ENCODE data around the gene MCM3AP. TPM values are rescaled to one million over a fixed set of nuclear protein-coding genes. Genes with fewer than 3 reads are reported as not detected.

Gene MCM3AP
- total and polyA plus RNA-seq, 8 donors, result 77.4 to 106 (median 94.9) TPM

- peaks cover 0 to 99% of the 10 kb centered on the region in 2 donors for H3K36me3 ChIP-seq
- no peaks in the 10 kb centered on the region for H3K9me3 ChIP-seq
- no peak for ATAC-seq
- intact Hi-C loops (cut with DNase I), result no loop called here
- H3K27ac ChIP-seq, result no peak overlapping the region
- H3K4me1 ChIP-seq, result no peaks in the 10 kb centered on the region
- TF ChIP-seq CTCF (IDR thresholded peaks at IDR 0.05), result no peak
- DNase-seq, result peak in 1 of 4 donors; percentile 68
- no peak overlapping the region for H3K4me3 ChIP-seq
- H3K27me3 ChIP-seq, result no peaks in the 10 kb centered on the region
Measured at GRCh38 chr21:46207920-46208591, 77.4 kb downstream of the MCM3AP start.

DNA sequence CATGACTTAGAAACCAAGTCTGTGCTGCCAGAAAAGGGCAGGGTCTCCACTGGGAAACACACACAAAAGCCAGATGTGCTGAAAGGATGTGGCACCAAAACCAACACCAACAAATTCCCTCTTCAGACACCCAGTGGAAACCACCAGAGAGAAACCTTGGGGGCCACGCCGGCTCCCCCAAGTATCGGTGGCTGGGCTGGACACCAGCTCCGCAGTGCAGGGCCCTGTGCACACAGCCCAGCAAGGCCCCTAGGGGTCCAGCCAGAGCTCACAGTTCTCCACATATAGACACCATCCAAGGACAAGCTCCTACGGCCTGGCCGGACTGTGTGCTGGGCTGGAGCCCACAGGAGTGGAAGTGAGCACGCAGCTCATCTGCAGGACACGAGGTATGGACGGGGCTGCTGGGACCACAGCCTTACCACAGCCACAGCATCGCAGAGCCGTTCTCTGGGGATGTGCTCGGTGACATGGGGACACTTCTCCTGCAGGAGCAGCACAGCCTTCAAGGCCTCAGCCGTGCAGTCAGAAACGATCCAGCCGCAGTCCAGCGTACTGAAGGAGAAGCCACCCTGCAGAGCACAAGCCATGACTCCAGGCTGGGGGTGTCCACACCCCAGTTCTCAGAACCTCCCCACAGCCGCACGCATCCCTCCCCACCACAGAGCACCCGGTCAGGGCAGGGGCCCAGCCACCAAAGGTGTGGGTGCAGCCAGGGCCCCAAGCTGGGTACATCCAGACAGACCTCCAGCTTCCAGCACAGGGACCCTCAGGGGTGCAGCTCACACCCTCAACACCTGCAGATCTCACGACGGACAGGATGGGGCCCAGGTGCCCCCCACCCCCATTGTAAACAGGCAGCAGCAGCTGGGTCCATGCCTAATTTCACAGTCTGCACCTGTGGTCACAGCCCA lies 78.1 kb downstream of the MCM3AP start:
- no peak overlapping the region for H3K4me3 ChIP-seq
- no peaks in the 10 kb centered on the region for H3K4me1 ChIP-seq
- intact Hi-C loops (cut with DNase I), result no loop called here
- H3K36me3 ChIP-seq, result peaks cover 0 to 99% of the 10 kb centered on the region in 2 donors
- ATAC-seq (no peak), DNase-seq (peak in 1 of 4 donors; percentile 71)
- H3K27ac ChIP-seq, result no peak overlapping the region
- H3K27me3 ChIP-seq, result no peaks in the 10 kb centered on the region
- no peaks in the 10 kb centered on the region for H3K9me3 ChIP-seq
- no peak for TF ChIP-seq CTCF (IDR thresholded peaks at IDR 0.05)

GRCh38 chr21:46206163-46207005 lies 79.0 kb downstream of the MCM3AP start:
- H3K4me3 ChIP-seq, result no peak overlapping the region
- H3K9me3 ChIP-seq, result no peaks in the 10 kb centered on the region
- no peak for ATAC-seq
- no peak for TF ChIP-seq CTCF (IDR thresholded peaks at IDR 0.05)
- peaks cover 0 to 91% of the 10 kb centered on the region in 2 donors for H3K36me3 ChIP-seq
- H3K4me1 ChIP-seq, result no peaks in the 10 kb centered on the region
- no peak for DNase-seq
- no peaks in the 10 kb centered on the region for H3K27me3 ChIP-seq
- H3K27ac ChIP-seq, result no peak overlapping the region
- intact Hi-C loops (cut with DNase I), result no loop called here

DNA sequence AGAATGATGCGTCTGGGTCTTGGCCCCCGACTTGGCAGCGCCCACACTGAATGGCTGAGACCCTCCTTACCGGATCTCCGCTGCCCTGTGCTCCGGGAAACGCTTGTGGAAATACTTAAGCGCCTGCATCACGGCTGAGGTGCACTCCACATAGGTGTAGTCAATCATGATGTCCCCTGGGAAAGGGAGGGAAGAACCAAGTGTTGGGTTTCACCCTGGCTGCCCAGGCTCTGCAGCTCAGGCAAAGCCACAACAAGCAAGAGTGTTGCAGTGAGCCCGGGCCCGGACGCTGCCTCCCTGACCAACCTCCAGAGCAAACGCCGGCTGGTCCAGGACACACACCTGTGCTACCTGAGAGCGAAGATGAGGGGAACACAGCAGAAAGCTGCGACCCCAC lies 79.6 kb downstream of the MCM3AP start:
- no peak for DNase-seq
- peaks cover 0 to 85% of the 10 kb centered on the region in 2 donors for H3K36me3 ChIP-seq

More for the DNA sequence above, 79.6 kb downstream of the MCM3AP start:
- no peak overlapping the region for H3K4me3 ChIP-seq
- intact Hi-C loops (cut with DNase I), result no loop called here
- no peak for ATAC-seq
- no peak for TF ChIP-seq CTCF (IDR thresholded peaks at IDR 0.05)
- H3K4me1 ChIP-seq, result no peaks in the 10 kb centered on the region
- no peaks in the 10 kb centered on the region for H3K27me3 ChIP-seq
- no peak overlapping the region for H3K27ac ChIP-seq
- H3K9me3 ChIP-seq, result no peaks in the 10 kb centered on the region

Data from left lung (tissue), 10 donors.